Measurements from ENCODE around the gene ZNF384.

ZNF384 gene

GRCh38 chr12:6688999-6689882 is at the start of gene ZNF384:
Gene ZNF384 (minus strand): TSS chr12:6689375. CDS start chr12:6679520, 9,855 bp downstream.
- peak in 1 of 2 experiments; percentile 46 for TF ChIP-seq CTCF (IDR thresholded peaks at IDR 0.05)
- Histone ChIP-seq H3K27ac (peak within 1 kb of the TSS; percentile 96 to 100), H3K4me1 (peaks cover 0 to 41% (median 22%) of the 10 kb centered on the region in 4 donors), H3K36me3 (no peaks in the 10 kb centered on the region), H3K27me3 (peaks cover 0 to 4% of the 10 kb centered on the region in 2 donors), H3K4me3 (peak within 1 kb of the TSS; percentile 92 to 99), H3K9me3 (no peaks in the 10 kb centered on the region)
- intact Hi-C loops (cut with DNase I; ENCODE audit: low total_unique reads), result loop anchor here (1.0 to 2.0 kb wide), 2 partner anchors 26 to 74 kb away; partner anchors contain the start of gene ING4
- DNase-seq, result peak; percentile 98 to 99

- no peaks in the 10 kb centered on the region for H3K9me3 ChIP-seq
- no peaks in the 10 kb centered on the region for H3K27me3 ChIP-seq
- TF ChIP-seq CTCF (IDR thresholded peaks at IDR 0.05), result no peak
- intact Hi-C loops (cut with DNase I; ENCODE audit: low total_unique reads), result no loop called here
- H3K36me3 ChIP-seq, result peaks cover 0 to 27% (median 10%) of the 10 kb centered on the region in 3 donors
- H3K4me3 ChIP-seq, result no peak overlapping the region
- peaks cover 0 to 6% (median 2%) of the 10 kb centered on the region in 4 donors for H3K4me1 ChIP-seq
- no peak overlapping the region for H3K27ac ChIP-seq
- DNase-seq, result no peak
Observed at GRCh38 chr12:6736754-6737153, 47.6 kb upstream of the ZNF384 start.

GRCh38 chr12:6735448-6736191 is 46.4 kb upstream of the ZNF384 start:
- intact Hi-C loops (cut with DNase I; ENCODE audit: low total_unique reads), result no loop called here

GRCh38 chr12:6734506-6735387 is 45.6 kb upstream of the ZNF384 start:
- Histone ChIP-seq H3K27ac (no peak overlapping the region), H3K4me1 (peaks cover 0 to 6% (median 2%) of the 10 kb centered on the region in 4 donors), H3K9me3 (no peaks in the 10 kb centered on the region), H3K36me3 (peaks cover 16 to 47% (median 30%) of the 10 kb centered on the region in 3 donors), H3K4me3 (no peak overlapping the region), H3K27me3 (no peaks in the 10 kb centered on the region)
- intact Hi-C loops (cut with DNase I; ENCODE audit: low total_unique reads), result no loop called here
- no peak for TF ChIP-seq CTCF (IDR thresholded peaks at IDR 0.05)
- DNase-seq, result no peak

More at GRCh38 chr12:6735448-6736191, 46.4 kb upstream of the ZNF384 start:
- peak; percentile 60 to 72 for TF ChIP-seq CTCF (IDR thresholded peaks at IDR 0.05)
- Histone ChIP-seq H3K4me3 (no peak overlapping the region), H3K9me3 (no peaks in the 10 kb centered on the region), H3K27ac (no peak overlapping the region), H3K36me3 (peaks cover 8 to 39% (median 22%) of the 10 kb centered on the region in 3 donors), H3K4me1 (peaks cover 0 to 6% (median 2%) of the 10 kb centered on the region in 4 donors), H3K27me3 (no peaks in the 10 kb centered on the region)
- DNase-seq, result peak; percentile 58 to 76

- Histone ChIP-seq H3K9me3 (no peaks in the 10 kb centered on the region), H3K4me3 (no peak overlapping the region), H3K27ac (no peak overlapping the region), H3K4me1 (peaks cover 0 to 6% (median 2%) of the 10 kb centered on the region in 4 donors), H3K27me3 (no peaks in the 10 kb centered on the region), H3K36me3 (peaks cover 35 to 72% (median 49%) of the 10 kb centered on the region in 3 donors)
- TF ChIP-seq CTCF (IDR thresholded peaks at IDR 0.05), result no peak
- DNase-seq, result no peak
- intact Hi-C loops (cut with DNase I; ENCODE audit: low total_unique reads), result no loop called here
Observed at GRCh38 chr12:6730169-6730568, 41.0 kb upstream of the ZNF384 start.

All from tibial artery (tissue), 4 donors.